Ovary (tissue), 9 donors: ENCODE results near the gene EEF1A2. TPM values are rescaled to one million over a fixed set of nuclear protein-coding genes. Genes with fewer than 3 reads are reported as not detected.

Experiments used
- DNase-seq, 5 donors: peaks; one replicate each; pipeline ENCODE4 v3.0.0-alpha.2; 2019 to 2020
- H3K27ac ChIP-seq, 2 donors: fragments of 200-600 bp; one replicate each; pipeline versions ENCODE4 v1.5.1 to v1.8.0; 2019 to 2022
- H3K27me3 ChIP-seq: fragments of 200-600 bp; one replicate; pipeline ENCODE4 v1.8.0; 2022
- H3K36me3 ChIP-seq: fragments of 200-600 bp; sonication (generic); one replicate; pipeline ENCODE4 v1.5.1; 2019
- H3K4me1 ChIP-seq: one replicate; pipeline ENCODE4 v1.8.1; 2013; ENCODE audit warnings: mild to moderate bottlenecking, moderate library complexity; ENCODE audit not compliant: insufficient read depth
- H3K4me3 ChIP-seq: fragments of 200-600 bp; sonication (generic); one replicate; pipeline ENCODE4 v1.5.1; 2017
- H3K9me3 ChIP-seq, 2 donors: fragments of 200-600 bp in 1 of 2; sonication (generic) in 1 of 2; one replicate each; pipeline versions ENCODE4 v1.5.1 to v1.8.1; 2013 to 2019; ENCODE audit warnings: mild to moderate bottlenecking in 1 of 2, moderate library complexity in 1 of 2
- CTCF ChIP-seq, 3 donors: fragments of 450-650 bp in 2 of 3; fragments of 200-600 bp in 1 of 3; IDR thresholded peaks; one replicate each; pipeline versions ENCODE4 v1.5.1 to v1.8.0; 2016 to 2022; ENCODE audit warnings: antibody characterized with exemption in 3 of 3, mild to moderate bottlenecking in 1 of 3
- EP300 ChIP-seq: sonication (generic); formaldehyde crosslinking; IDR thresholded peaks from one replicate; pipeline ENCODE4 v1.6.1; 2017; ENCODE audit warnings: antibody characterized with exemption
- POLR2A ChIP-seq: fragments of 450-650 bp; IDR thresholded peaks from one replicate; pipeline ENCODE4 v1.6.1; 2017; ENCODE audit warnings: antibody characterized with exemption, mild to moderate bottlenecking, moderate library complexity
- WGBS, 3 donors: extraction: QIAGEN DNeasy Blood & Tissue Kit in 1 of 3; methylation state at CpG; one replicate each; pipeline versions ENCODE4 v1.1.5 to v1.1.7; 2013 to 2017; 5-methylcytosine and 5-hydroxymethylcytosine counted together
- intact Hi-C, 4 donors: fragments of 100-400 bp; cut with DNase I; formaldehyde crosslinking; loops; one replicate each; pipeline versions ENCODE4 v1.11.0 to v1.15.1; 2022 to 2023
- polyA plus RNA-seq, 2 donors: library from polyadenylated mRNA; stranded (reverse); fragments of 200-250 nt in 1 of 2; fragments of 350-450 nt in 1 of 2; fragmentation: Illumina TruSeq in 1 of 2; extraction: RNeasy Lipid Tissue Mini Kit (QIAGEN cat#74804) in 1 of 2; gene quantifications; one replicate each; pipeline ENCODE4 v1.2.3, GENCODE V29; 2013 to 2014
- total RNA-seq, 7 donors: library from RNA; depleted of rRNA in 2 of 7; stranded (reverse); fragments of >200 nt in 2 of 7; fragmentation: NEBNext Ultra II Directional in 3 of 7; extraction: Animal tissue kit (Norgen Biotek cat#: 25700) in 3 of 7; gene quantifications; one replicate each; pipeline versions ENCODE4 v1.1.0 to v1.2.4, GENCODE V29; 2016 to 2023
- donor health status: DM: no; HTN: no; CAD: no; lungs with moderate emphysema.
- donor health status: DM: no; HTN: no; CAD: no.
- donor health status: Bipolar disorder and iron deficiency.
- donor health status: DM: yes; HTN: yes; CAD: no.
- donor health status: DM: no; HTN: no; CAD: no.
- donor health status: DM: yes; HTN: yes; CAD: no.

Gene EEF1A2
- total and polyA plus RNA-seq, 9 donors: 0.25 to 1.3 (median 0.69) TPM

- Histone ChIP-seq H3K9me3 (no peaks in the 10 kb centered on the region), H3K4me1 (peaks cover 4% of the 10 kb centered on the region), H3K27me3 (no peaks in the 10 kb centered on the region), H3K27ac (no peak overlapping the region), H3K4me3 (peak overlapping the region; percentile 31), H3K36me3 (no peaks in the 10 kb centered on the region)
- TF ChIP-seq CTCF (IDR thresholded peaks at IDR 0.05) (peak; percentile 70 to 75 (median 71)), EP300 (no peak)
- intact Hi-C loops: no loop called here
- 20 to 24% (median 21%) methylated on average over 47 to 48 of the region's 48 CpGs for WGBS, 3 donors
- peak; percentile 56 to 75 (median 70) for DNase-seq
Observed at GRCh38 chr20:63495741-63496595, 2.9 kb downstream of the EEF1A2 start.

GRCh38 chr20:63495167-63495720, 3.6 kb downstream of the EEF1A2 start:
- 69 to 77% (median 71%) methylated on average over 7 to 8 of the region's 8 CpGs for WGBS, 3 donors
- Histone ChIP-seq H3K27ac (no peak overlapping the region), H3K4me3 (no peak overlapping the region), H3K27me3 (no peaks in the 10 kb centered on the region), H3K36me3 (no peaks in the 10 kb centered on the region), H3K4me1 (peaks cover 4% of the 10 kb centered on the region), H3K9me3 (no peaks in the 10 kb centered on the region)
- TF ChIP-seq CTCF (IDR thresholded peaks at IDR 0.05): no peak
- no peak for TF ChIP-seq POLR2A
- no peak for TF ChIP-seq EP300
- intact Hi-C loops: no loop called here
- no peak for DNase-seq

- WGBS, 3 donors: 77 to 82% (median 78%) methylated on average over 45 to 51 of the region's 51 CpGs
- H3K4me3 ChIP-seq: no peak overlapping the region
- H3K36me3 ChIP-seq: no peaks in the 10 kb centered on the region
- no peak overlapping the region for H3K27ac ChIP-seq
- peaks cover 4% of the 10 kb centered on the region for H3K4me1 ChIP-seq
- intact Hi-C loops: no loop called here
- no peaks in the 10 kb centered on the region for H3K9me3 ChIP-seq
- TF ChIP-seq EP300 (no peak), CTCF (IDR thresholded peaks at IDR 0.05) (no peak), POLR2A (no peak)
- DNase-seq: no peak
- H3K27me3 ChIP-seq: no peaks in the 10 kb centered on the region
Observed at GRCh38 chr20:63494420-63495166, 4.3 kb downstream of the EEF1A2 start.

- Histone ChIP-seq H3K4me1 (peaks cover 2% of the 10 kb centered on the region), H3K4me3 (no peak overlapping the region), H3K27ac (no peak overlapping the region), H3K36me3 (no peaks in the 10 kb centered on the region), H3K27me3 (no peaks in the 10 kb centered on the region), H3K9me3 (no peaks in the 10 kb centered on the region)
- DNase-seq: no peak
- 79 to 86% (median 86%) methylated on average over 6 to 7 of the region's 7 CpGs for WGBS, 3 donors
- TF ChIP-seq EP300: no peak
- no peak for TF ChIP-seq POLR2A
- no peak for TF ChIP-seq CTCF (IDR thresholded peaks at IDR 0.05)
- intact Hi-C loops: no loop called here
Observed at GRCh38 chr20:63494084-63494419, 4.8 kb downstream of the EEF1A2 start.
